ENCODE measurements around the gene NFKB1. TPM values are rescaled to one million over a fixed set of nuclear protein-coding genes. Genes with fewer than 3 reads are reported as not detected.
A peak's percentile ranks its signal among the peaks of the same experiment; 100 is the strongest.

Gene NFKB1
- total and polyA plus RNA-seq, 2 donors (not counting 1 experiment from before 2014, with no cell fraction given), result 20.9 to 32.5 TPM

- no peak overlapping the region for H3K9ac ChIP-seq (ENCODE audit: insufficient read depth, low read length)
- H3K27me3 ChIP-seq (ENCODE audit: control insufficient read depth, insufficient read depth, low read length), result no peaks in the 10 kb centered on the region
- no peak for TF ChIP-seq CTCF (conservative IDR thresholded peaks at IDR 0.05 in 1 of 2, IDR thresholded peaks at IDR 0.05 in 1 of 2; ENCODE audit: low read depth in 1 of 2, low read length in 2 of 2)
- no peak for TF ChIP-seq EZH2 (IDR thresholded peaks at IDR 0.05; ENCODE audit: low read length, missing control alignments)
- H3K4me2 ChIP-seq (ENCODE audit: extremely low read depth, insufficient read depth, low read length), result no peak overlapping the region
- no peak overlapping the region for H3K27ac ChIP-seq (ENCODE audit: insufficient read depth, low read length)
- no peak overlapping the region for H2AFZ ChIP-seq (ENCODE audit: low read length)
- no peaks in the 10 kb centered on the region for H3K79me2 ChIP-seq (ENCODE audit: control insufficient read depth, insufficient read depth, low read length)
- no peak for DNase-seq (ENCODE audit: low read depth in 2 of 2)
- H3K9me3 ChIP-seq (ENCODE audit: control insufficient read depth, insufficient read depth, low read depth, low read length), result no peaks in the 10 kb centered on the region
- peaks cover 7% of the 10 kb centered on the region for H3K4me1 ChIP-seq (ENCODE audit: control insufficient read depth, extremely low read depth, insufficient read depth, low read length)
- peaks cover 6% of the 10 kb centered on the region for H3K36me3 ChIP-seq (ENCODE audit: control insufficient read depth, insufficient read depth, low read length)
- H4K20me1 ChIP-seq (ENCODE audit: control insufficient read depth, extremely low read depth, insufficient read depth, low read length), result no peaks in the 10 kb centered on the region
- H3K4me3 ChIP-seq (replicated peaks in 1 of 4; ENCODE audit: control extremely low read depth in 1 of 4, insufficient read depth in 1 of 4, low read depth in 3 of 4, low read length in 4 of 4), result no peak overlapping the region
These were observed 136.2 kb downstream of the NFKB1 start for GRCh38 chr4:102637391-102637790.

GRCh38 chr4:102638621-102639020, 137.5 kb downstream of the NFKB1 start:
- no peak overlapping the region for H3K9ac ChIP-seq (ENCODE audit: insufficient read depth, low read length)
- H3K36me3 ChIP-seq (ENCODE audit: control insufficient read depth, insufficient read depth, low read length), result peaks cover 6% of the 10 kb centered on the region
- no peaks in the 10 kb centered on the region for H3K79me2 ChIP-seq (ENCODE audit: control insufficient read depth, insufficient read depth, low read length)
- H3K4me1 ChIP-seq (ENCODE audit: control insufficient read depth, extremely low read depth, insufficient read depth, low read length), result peaks cover 7% of the 10 kb centered on the region
- no peak overlapping the region for H3K4me3 ChIP-seq (replicated peaks in 1 of 4; ENCODE audit: control extremely low read depth in 1 of 4, insufficient read depth in 1 of 4, low read depth in 3 of 4, low read length in 4 of 4)
- H3K27me3 ChIP-seq (ENCODE audit: control insufficient read depth, insufficient read depth, low read length), result no peaks in the 10 kb centered on the region
- H3K9me3 ChIP-seq (ENCODE audit: control insufficient read depth, insufficient read depth, low read depth, low read length), result no peaks in the 10 kb centered on the region
- TF ChIP-seq CTCF (conservative IDR thresholded peaks at IDR 0.05 in 1 of 2, IDR thresholded peaks at IDR 0.05 in 1 of 2; ENCODE audit: low read depth in 1 of 2, low read length in 2 of 2), result no peak
- H3K27ac ChIP-seq (ENCODE audit: insufficient read depth, low read length), result no peak overlapping the region
- no peak overlapping the region for H3K4me2 ChIP-seq (ENCODE audit: extremely low read depth, insufficient read depth, low read length)
- no peak overlapping the region for H2AFZ ChIP-seq (ENCODE audit: low read length)
- peak in 1 of 2 donors; percentile 40 for DNase-seq (ENCODE audit: low read depth in 2 of 2)
- H4K20me1 ChIP-seq (ENCODE audit: control insufficient read depth, extremely low read depth, insufficient read depth, low read length), result no peaks in the 10 kb centered on the region

- Histone ChIP-seq H3K79me2 (ENCODE audit: control insufficient read depth, insufficient read depth, low read length) (no peaks in the 10 kb centered on the region), H3K27ac (ENCODE audit: insufficient read depth, low read length) (no peak overlapping the region), H3K4me2 (ENCODE audit: extremely low read depth, insufficient read depth, low read length) (no peak overlapping the region), H2AFZ (ENCODE audit: low read length) (no peak overlapping the region), H3K27me3 (ENCODE audit: control insufficient read depth, insufficient read depth, low read length) (no peaks in the 10 kb centered on the region), H3K36me3 (ENCODE audit: control insufficient read depth, insufficient read depth, low read length) (peaks cover 3% of the 10 kb centered on the region), H4K20me1 (ENCODE audit: control insufficient read depth, extremely low read depth, insufficient read depth, low read length) (no peaks in the 10 kb centered on the region), H3K4me3 (replicated peaks in 1 of 4; ENCODE audit: control extremely low read depth in 1 of 4, insufficient read depth in 1 of 4, low read depth in 3 of 4, low read length in 4 of 4) (no peak overlapping the region), H3K9ac (ENCODE audit: insufficient read depth, low read length) (no peak overlapping the region), H3K4me1 (ENCODE audit: control insufficient read depth, extremely low read depth, insufficient read depth, low read length) (peaks cover 7% of the 10 kb centered on the region), H3K9me3 (ENCODE audit: control insufficient read depth, insufficient read depth, low read depth, low read length) (no peaks in the 10 kb centered on the region)
- TF ChIP-seq EZH2 (IDR thresholded peaks at IDR 0.05; ENCODE audit: low read length, missing control alignments) (no peak), CTCF (conservative IDR thresholded peaks at IDR 0.05 in 1 of 2, IDR thresholded peaks at IDR 0.05 in 1 of 2; ENCODE audit: low read depth in 1 of 2, low read length in 2 of 2) (no peak)
- DNase-seq (ENCODE audit: low read depth in 2 of 2), result no peak
These were observed 138.4 kb downstream of the NFKB1 start for GRCh38 chr4:102639598-102639997.
